SK-MEL-5 (cell line): ENCODE results near the gene TBC1D30. TPM values are rescaled to one million over a fixed set of nuclear protein-coding genes. Genes with fewer than 3 reads are reported as not detected.

Experiments used
- DNase-seq: peaks from one replicate; pipeline ENCODE4 v3.0.0-alpha.2; 2016; ENCODE audit warnings: low read depth, low spot score
- in situ Hi-C: cut with HindIII; loops from 2 replicates; pipeline ENCODE4 v1.10.0; 2016; ENCODE audit warnings: low sequenced_read_pairs, high pct_unique_total_duplicates, low pct_unique_long_range_greater_than_20kb
- total RNA-seq: library from RNA; depleted of rRNA; stranded (reverse); fragments of >200 nt; shearing (Covaris generic); gene quantifications from 2 replicates; pipeline ENCODE4 v1.2.3, GENCODE V29; 2014

TBC1D30 gene
- total RNA-seq, 1 experiment from 2014 or later, result 2.2 TPM

- no peak for DNase-seq
- in situ Hi-C loops, result no loop called here
These were observed 65.2 kb downstream of the TBC1D30 start for GRCh38 chr12:64889434-64890216.

- in situ Hi-C loops, result no loop called here
- peak; percentile 86 for DNase-seq
These were observed 66.5 kb downstream of the TBC1D30 start for GRCh38 chr12:64890873-64891468.

DNA sequence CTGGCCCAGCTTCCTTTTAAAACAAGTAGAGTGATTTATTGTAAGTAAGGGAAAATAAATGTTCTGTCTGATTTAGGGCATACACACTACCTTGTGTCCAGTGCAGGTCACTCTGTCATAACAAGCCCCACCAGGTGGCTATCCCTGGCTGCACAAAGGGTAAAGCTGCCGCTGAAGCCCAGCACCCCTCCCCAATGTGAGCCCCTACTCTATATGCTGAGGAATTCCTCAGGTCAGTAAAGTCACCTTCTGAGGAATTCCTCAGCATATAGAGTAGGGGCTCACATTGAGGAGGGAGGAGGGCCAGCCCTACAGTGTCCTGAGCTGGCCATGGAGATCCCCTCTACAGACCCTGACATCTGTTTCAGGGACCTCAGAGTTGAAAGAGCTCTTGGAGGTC, 67.2 kb downstream of the TBC1D30 start:
- in situ Hi-C loops, result no loop called here

GRCh38 chr12:64892561-64892960, 68.1 kb downstream of the TBC1D30 start:
- no peak for DNase-seq
- in situ Hi-C loops, result no loop called here

More for the DNA sequence above, 67.2 kb downstream of the TBC1D30 start:
- no peak for DNase-seq

GRCh38 chr12:64893961-64894360, 69.5 kb downstream of the TBC1D30 start:
- DNase-seq, result no peak
- in situ Hi-C loops, result no loop called here

- in situ Hi-C loops, result no loop called here
- no peak for DNase-seq
These were observed 70.5 kb downstream of the TBC1D30 start for GRCh38 chr12:64894827-64895475.

DNA sequence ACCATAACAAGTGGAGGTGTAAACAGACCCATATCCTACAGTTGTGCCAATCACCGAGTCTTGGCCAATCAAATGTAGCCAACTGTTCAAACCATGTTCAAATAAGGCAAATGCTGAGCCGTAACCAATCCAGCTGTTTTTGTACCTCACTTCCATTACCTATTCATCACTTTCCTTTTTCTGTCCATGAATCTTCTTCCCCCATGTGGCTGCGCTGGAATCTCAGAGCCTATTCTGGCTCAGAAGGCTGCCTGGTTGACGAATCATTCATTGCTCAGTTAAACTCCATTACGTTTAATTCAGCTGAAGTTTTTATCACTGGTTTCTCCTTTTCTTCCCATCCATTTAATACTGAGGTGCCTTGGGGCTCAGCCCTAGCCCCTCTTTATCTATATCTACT, 71.1 kb downstream of the TBC1D30 start:
- in situ Hi-C loops, result no loop called here
- DNase-seq, result no peak

- in situ Hi-C loops, result no loop called here
- no peak for DNase-seq
These were observed 76.1 kb downstream of the TBC1D30 start for GRCh38 chr12:64900540-64900939.

DNA sequence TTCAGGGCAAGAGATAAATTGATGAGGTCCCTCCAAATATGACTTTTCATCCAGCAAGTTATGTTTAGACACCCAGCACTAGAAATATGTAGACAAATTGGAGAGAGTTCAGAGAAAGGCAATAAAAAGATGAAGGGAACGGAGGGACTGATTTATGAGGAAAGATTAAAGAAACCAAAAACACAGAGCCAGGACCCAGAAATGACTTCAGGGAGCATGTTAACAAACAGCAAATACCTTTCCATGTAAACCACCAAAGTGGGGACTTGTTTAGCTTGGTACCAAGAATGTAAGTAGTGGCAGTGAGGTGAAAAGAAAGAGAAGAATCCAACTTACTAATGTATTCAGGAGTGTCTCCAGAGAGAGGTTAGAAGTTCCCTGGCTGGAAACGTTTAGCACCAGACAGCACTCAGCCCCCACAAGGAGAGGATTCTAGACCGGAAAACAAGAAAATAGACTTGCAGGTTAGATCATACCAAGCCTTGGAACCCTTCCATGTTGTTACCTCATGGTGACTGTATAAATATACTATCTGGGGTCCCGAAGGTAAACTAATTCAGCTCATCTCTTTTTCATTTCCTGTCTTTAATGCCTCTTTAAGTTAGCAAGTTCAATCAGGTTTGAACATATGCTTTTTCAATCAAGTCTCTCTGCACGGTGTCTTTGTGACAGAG, 79.2 kb downstream of the TBC1D30 start:
- DNase-seq, result no peak
- in situ Hi-C loops, result no loop called here

- DNase-seq, result no peak
- in situ Hi-C loops, result no loop called here
These were observed 82.7 kb downstream of the TBC1D30 start for GRCh38 chr12:64907097-64907496.

GRCh38 chr12:64909124-64909523, 84.7 kb downstream of the TBC1D30 start:
- no peak for DNase-seq
- in situ Hi-C loops, result no loop called here

DNA sequence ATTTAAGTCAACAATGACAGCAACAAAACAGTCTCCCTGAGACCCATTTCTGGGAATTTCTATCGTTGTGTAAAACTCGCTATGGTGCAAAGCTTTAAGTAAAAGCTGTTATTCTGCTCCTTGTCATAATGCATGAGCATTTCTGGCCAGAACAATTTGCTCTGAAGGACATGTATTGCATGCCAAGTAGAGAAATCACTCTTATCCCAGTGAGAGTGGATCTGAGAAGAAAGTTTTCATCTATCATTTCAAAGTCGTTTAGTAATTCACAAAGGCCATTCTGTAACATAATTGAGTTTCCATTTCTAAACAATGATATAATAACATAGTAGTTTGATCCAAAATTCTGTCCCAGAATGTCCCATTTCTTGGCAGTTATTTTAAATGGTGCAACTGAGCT, 86.6 kb downstream of the TBC1D30 start:
- in situ Hi-C loops, result no loop called here
- no peak for DNase-seq

GRCh38 chr12:64911912-64912311, 87.5 kb downstream of the TBC1D30 start:
- DNase-seq, result no peak
- in situ Hi-C loops, result no loop called here

GRCh38 chr12:64912516-64913255, 88.2 kb downstream of the TBC1D30 start:
- in situ Hi-C loops, result no loop called here
- DNase-seq, result no peak

GRCh38 chr12:64915242-64915641, 90.8 kb downstream of the TBC1D30 start:
- in situ Hi-C loops, result no loop called here

DNA sequence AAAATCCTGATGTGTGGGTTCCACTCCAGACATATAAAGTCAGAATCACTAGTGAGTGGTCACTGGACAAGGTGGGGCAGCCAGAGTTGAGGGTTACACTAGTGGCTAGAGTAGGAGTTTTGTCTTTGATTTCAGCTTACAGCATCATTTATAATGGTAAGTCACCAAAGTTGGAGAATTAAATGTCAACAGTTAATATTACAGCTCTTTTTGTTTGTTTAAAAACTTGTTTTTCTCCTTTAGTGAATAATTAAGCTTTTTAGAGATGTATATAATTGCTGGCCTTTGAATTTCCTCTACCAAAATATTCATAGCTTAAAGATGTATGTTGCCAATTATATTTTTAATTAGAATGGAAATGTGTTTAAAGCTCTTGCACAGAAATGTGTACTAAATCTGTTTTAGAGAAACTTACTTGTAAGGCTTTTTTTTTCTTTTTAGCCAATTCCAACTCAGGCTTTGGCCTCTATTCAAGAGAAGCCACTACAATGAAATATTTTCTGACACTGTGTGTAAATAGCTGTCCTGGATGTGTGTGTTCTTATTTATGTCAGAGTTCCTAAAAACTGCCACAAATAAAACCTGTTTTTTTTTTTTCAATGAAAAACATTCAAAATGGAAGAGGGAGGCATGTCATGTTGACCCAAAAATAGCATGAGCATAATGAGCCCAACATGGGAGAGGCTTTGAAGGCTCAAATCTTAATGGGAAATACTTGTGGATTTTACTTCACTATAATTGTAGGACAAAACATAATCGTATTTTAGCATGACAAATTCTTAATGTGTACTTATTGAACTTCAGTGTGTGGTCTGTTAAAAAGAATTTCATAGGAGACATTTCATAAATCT, 92.2 kb downstream of the TBC1D30 start:
- in situ Hi-C loops, result no loop called here
- no peak for DNase-seq

More at GRCh38 chr12:64915242-64915641, 90.8 kb downstream of the TBC1D30 start:
- no peak for DNase-seq

- in situ Hi-C loops, result no loop called here
- DNase-seq, result no peak
These were observed 93.9 kb downstream of the TBC1D30 start for GRCh38 chr12:64918344-64918743.
